ENCODE measurements around the gene MINDY4B.
"Not testable (repeated sequence)": the region's sequence is repeated elsewhere in the genome, so short reads cannot be mapped to it uniquely, and the experiment has no call there.

GRCh38 chr3:150857936-150858335, 47.3 kb downstream of the MINDY4B start:
- TF ChIP-seq EZH2 (IDR thresholded peaks at IDR 0.05; ENCODE audit: borderline replicate concordance, control insufficient read depth, low read depth, low read length); CTCF (IDR thresholded peaks at IDR 0.05 in 2 of 3, conservative IDR thresholded peaks at IDR 0.05 in 1 of 3; ENCODE audit: control insufficient read depth in 2 of 3, extremely low read depth in 1 of 3, insufficient read depth in 1 of 3, low read depth in 3 of 3, low read length in 3 of 3); WRNIP1 (IDR thresholded peaks at IDR 0.05; ENCODE audit: borderline replicate concordance, low read depth, low read length): not testable (repeated sequence)

Data from GM12878 (cell line).